ENCODE data around the gene GLI3. TPM values are rescaled to one million over a fixed set of nuclear protein-coding genes. Genes with fewer than 3 reads are reported as not detected.
A peak's percentile ranks its signal among the peaks of the same experiment; 100 is the strongest.

Gene GLI3
- total RNA-seq: under 1 TPM in 4 of 5 donors, not detected in 1; 0.10 to 0.79 (median 0.32) TPM
- total RNA-seq (2013): 0.22 TPM
- 0 to 0.79 (median 0.09) reads per million in 29 experiments for total RNA-seq

DNA sequence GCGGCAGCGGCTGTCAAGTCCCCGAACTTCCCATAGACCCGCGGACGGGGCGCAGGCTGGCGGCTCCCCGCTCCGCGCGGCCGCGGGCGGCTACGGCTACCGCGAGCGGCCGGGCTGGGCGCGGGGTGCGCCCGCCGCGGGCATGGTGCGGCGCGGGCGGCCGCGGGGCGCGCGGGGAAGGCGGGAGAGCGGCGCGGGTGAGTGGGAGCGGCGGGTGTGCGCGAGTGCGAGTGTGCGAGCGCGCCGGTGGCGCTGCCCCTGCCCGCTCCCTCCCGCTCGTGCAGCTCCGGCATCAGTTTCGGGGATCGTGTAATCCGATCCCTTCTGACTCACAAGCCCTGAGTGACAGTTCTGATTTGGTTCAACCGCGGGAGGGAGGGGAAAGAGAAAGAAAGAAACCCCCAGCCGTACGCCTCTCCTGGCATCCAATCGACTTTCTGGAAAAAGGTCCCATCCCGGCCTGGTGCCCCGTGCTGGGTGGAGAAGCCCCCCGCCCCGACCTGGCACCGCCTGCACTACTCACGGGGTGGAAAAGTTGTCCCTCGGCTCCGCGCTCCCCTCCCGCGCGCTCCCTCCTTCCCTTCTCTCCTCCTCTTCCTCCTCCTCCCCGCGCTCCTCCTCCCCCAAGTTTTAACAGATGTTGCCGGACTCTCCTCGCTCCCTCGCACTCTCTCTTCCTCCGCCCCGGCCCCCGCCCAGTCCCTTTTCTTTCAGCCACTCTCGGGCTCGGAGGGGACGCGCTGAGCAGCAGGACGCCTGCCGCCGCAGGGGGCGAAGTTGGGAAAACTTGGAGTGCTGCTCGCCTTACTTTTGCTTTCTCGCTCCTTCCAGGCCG is at the start of gene GLI3:
Gene GLI3 (minus strand): TSS at position 234 of the 835 bp plus-strand sequence. CDS start 13,956 bp downstream, outside the sequence.
- peak within 1 kb of the TSS; percentile 67 to 85 (median 71) for H3K4me3 Mint-ChIP-seq
- peak within 1 kb of the TSS; percentile 12 to 81 for H3K4me3 ChIP-seq (ENCODE audit: control insufficient read depth in 1 of 2, extremely low read depth in 1 of 2, low read length in 1 of 2)
- peaks cover 17 to 18% (median 17%) of the 10 kb centered on the region in 3 donors for H3K4me1 Mint-ChIP-seq
- H3K9me3 ChIP-seq: no peaks in the 10 kb centered on the region
- peaks cover 0 to 17% of the 10 kb centered on the region in 2 experiments for H3K4me1 ChIP-seq (ENCODE audit: control insufficient read depth in 1 of 2, extremely low read depth in 1 of 2, insufficient read depth in 2 of 2, low read length in 2 of 2)
- peak within 1 kb of the TSS in 1 of 2 donors; percentile 19 for H3K27ac Mint-ChIP-seq
- H3K27ac ChIP-seq (ENCODE audit: low read length): no peak within 1 kb of the TSS
- H3K36me3 ChIP-seq (ENCODE audit: control insufficient read depth in 2 of 2, extremely low read depth in 1 of 2, insufficient read depth in 1 of 2, low read length in 1 of 2): no peaks in the 10 kb centered on the region
- H3K36me3 Mint-ChIP-seq: no peaks in the 10 kb centered on the region
- POLR2A ChIA-PET: no interaction called here
- DNase-seq (no peak), ATAC-seq (replicated peaks in 1 of 4) (no peak)
- WGBS (ENCODE audit: insufficient coverage): under 1% methylated on average over 69 of the region's 92 CpGs
- peaks cover 47 to 63% of the 10 kb centered on the region in 2 donors for H3K27me3 Mint-ChIP-seq
- H3K27me3 ChIP-seq (replicated peaks in 1 of 2; ENCODE audit: control insufficient read depth in 2 of 2, extremely low read depth in 1 of 2, insufficient read depth in 2 of 2, low read length in 1 of 2): peaks cover 6 to 38% of the 10 kb centered on the region in 2 experiments
- H3K9me3 Mint-ChIP-seq: no peaks in the 10 kb centered on the region
- CTCF ChIA-PET: no interaction called here

DNA sequence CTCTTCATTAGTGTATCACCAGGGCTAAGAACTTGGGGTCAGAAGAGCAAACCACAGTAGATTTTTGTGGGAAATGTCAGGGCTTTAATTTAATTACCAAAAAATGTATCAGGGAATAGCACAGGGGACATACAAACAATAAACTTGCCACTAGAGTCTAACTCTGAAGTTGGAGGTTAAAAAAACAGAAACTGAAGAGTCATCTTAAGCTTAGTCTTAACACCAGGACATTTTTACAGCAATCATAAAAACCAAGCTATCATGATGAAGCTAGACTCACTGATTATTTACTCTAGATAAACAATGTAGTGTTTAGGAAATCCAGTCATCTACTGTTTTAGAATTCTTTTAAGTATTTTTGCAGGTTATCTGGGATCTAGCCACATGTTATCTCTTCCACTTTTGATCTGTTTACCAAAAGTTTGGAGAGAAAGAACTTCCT is 48.4 kb upstream of the GLI3 start:
- H3K9me3 Mint-ChIP-seq: peaks cover 0 to 6% (median 0%) of the 10 kb centered on the region in 3 donors
- no peak overlapping the region for H3K27ac Mint-ChIP-seq
- no peak overlapping the region for H3K4me3 ChIP-seq (ENCODE audit: control insufficient read depth in 1 of 2, extremely low read depth in 1 of 2, low read length in 1 of 2)
- ChIA-PET CTCF (interaction anchor here in 1 of 2 donors (0.5 kb wide), 1 partner anchor 24 kb away, joined by 4 read pairs; no protein-coding TSS in a partner anchor), POLR2A (no interaction called here)
- no peak for DNase-seq
- no peaks in the 10 kb centered on the region for H3K36me3 ChIP-seq (ENCODE audit: control insufficient read depth in 2 of 2, extremely low read depth in 1 of 2, insufficient read depth in 1 of 2, low read length in 1 of 2)
- H3K4me1 Mint-ChIP-seq: no peaks in the 10 kb centered on the region
- no peaks in the 10 kb centered on the region for H3K4me1 ChIP-seq (ENCODE audit: control insufficient read depth in 1 of 2, extremely low read depth in 1 of 2, insufficient read depth in 2 of 2, low read length in 2 of 2)
- ATAC-seq (replicated peaks in 1 of 4): no peak
- H3K4me3 Mint-ChIP-seq: no peak overlapping the region
- H3K36me3 Mint-ChIP-seq: no peaks in the 10 kb centered on the region
- H3K27ac ChIP-seq (ENCODE audit: low read length): no peak overlapping the region
- H3K27me3 ChIP-seq (replicated peaks in 1 of 2; ENCODE audit: control insufficient read depth in 2 of 2, extremely low read depth in 1 of 2, insufficient read depth in 2 of 2, low read length in 1 of 2): no peaks in the 10 kb centered on the region
- no peaks in the 10 kb centered on the region for H3K9me3 ChIP-seq
- peaks cover 0 to 3% of the 10 kb centered on the region in 2 donors for H3K27me3 Mint-ChIP-seq

DNA sequence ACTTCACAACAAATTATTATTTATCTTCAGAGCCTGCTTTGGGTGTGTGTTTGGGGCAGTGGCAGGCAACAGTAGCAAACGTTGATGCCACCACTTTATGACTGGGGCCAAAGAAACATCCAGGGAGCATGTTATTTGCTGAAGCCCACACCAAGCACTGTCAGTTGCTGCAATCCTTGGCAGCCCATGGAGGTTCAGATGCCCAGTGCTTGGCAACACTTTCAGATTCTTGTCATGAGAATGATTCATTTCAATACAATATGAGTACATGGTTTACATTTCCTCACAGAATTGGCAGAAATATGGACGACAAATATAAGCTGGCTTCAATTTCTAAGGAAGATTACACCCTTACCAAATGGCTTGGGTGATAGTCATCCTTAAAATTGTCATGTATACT is 46.5 kb upstream of the GLI3 start:
- Mint-ChIP-seq H3K27me3 (peaks cover 0 to 6% of the 10 kb centered on the region in 2 donors), H3K27ac (no peak overlapping the region), H3K4me1 (no peaks in the 10 kb centered on the region), H3K9me3 (no peaks in the 10 kb centered on the region), H3K4me3 (no peak overlapping the region), H3K36me3 (no peaks in the 10 kb centered on the region)
- DNase-seq (no peak), ATAC-seq (replicated peaks in 1 of 4) (no peak)
- POLR2A ChIA-PET: no interaction called here
- Histone ChIP-seq H3K36me3 (ENCODE audit: control insufficient read depth in 2 of 2, extremely low read depth in 1 of 2, insufficient read depth in 1 of 2, low read length in 1 of 2) (no peaks in the 10 kb centered on the region), H3K27ac (ENCODE audit: low read length) (no peak overlapping the region), H3K27me3 (replicated peaks in 1 of 2; ENCODE audit: control insufficient read depth in 2 of 2, extremely low read depth in 1 of 2, insufficient read depth in 2 of 2, low read length in 1 of 2) (no peaks in the 10 kb centered on the region), H3K4me1 (ENCODE audit: control insufficient read depth in 1 of 2, extremely low read depth in 1 of 2, insufficient read depth in 2 of 2, low read length in 2 of 2) (no peaks in the 10 kb centered on the region), H3K9me3 (no peaks in the 10 kb centered on the region), H3K4me3 (ENCODE audit: control insufficient read depth in 1 of 2, extremely low read depth in 1 of 2, low read length in 1 of 2) (no peak overlapping the region)
- CTCF ChIA-PET: interaction anchor here in 1 of 2 donors (0.6 kb wide), 1 partner anchor 311 kb away, joined by 4 read pairs; no protein-coding TSS in a partner anchor
- 83% methylated on average over 1 of the region's 2 CpGs for WGBS (ENCODE audit: insufficient coverage)

DNA sequence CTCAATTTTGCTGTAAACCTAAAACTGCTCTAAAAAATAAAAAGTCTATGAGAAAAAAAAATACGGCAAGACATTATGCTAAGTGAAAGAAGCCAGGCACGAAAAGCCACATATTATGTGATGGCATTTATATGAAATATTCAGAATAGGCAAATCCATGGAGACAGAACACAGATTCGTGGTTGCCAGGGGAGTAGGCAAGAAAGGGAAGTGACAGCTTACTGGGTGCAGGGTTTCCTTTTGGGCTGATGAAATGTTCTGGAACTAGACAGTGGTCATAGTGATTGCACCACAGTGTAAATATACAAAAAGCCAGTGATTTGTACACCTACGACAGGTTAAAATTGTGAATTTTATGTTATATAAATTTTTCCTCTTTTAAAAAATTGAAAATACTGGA is 41.3 kb upstream of the GLI3 start:
- H3K27me3 Mint-ChIP-seq: peaks cover 0 to 8% of the 10 kb centered on the region in 2 donors
- no peaks in the 10 kb centered on the region for H3K9me3 ChIP-seq
- ATAC-seq (replicated peaks in 1 of 4) (no peak), DNase-seq (no peak)
- H3K27me3 ChIP-seq (replicated peaks in 1 of 2; ENCODE audit: control insufficient read depth in 2 of 2, extremely low read depth in 1 of 2, insufficient read depth in 2 of 2, low read length in 1 of 2): no peaks in the 10 kb centered on the region
- no peak overlapping the region for H3K4me3 Mint-ChIP-seq
- ChIA-PET CTCF (no interaction called here), POLR2A (no interaction called here)
- no peaks in the 10 kb centered on the region for H3K4me1 ChIP-seq (ENCODE audit: control insufficient read depth in 1 of 2, extremely low read depth in 1 of 2, insufficient read depth in 2 of 2, low read length in 2 of 2)
- no peak overlapping the region for H3K4me3 ChIP-seq (ENCODE audit: control insufficient read depth in 1 of 2, extremely low read depth in 1 of 2, low read length in 1 of 2)
- H3K9me3 Mint-ChIP-seq: no peaks in the 10 kb centered on the region
- H3K27ac ChIP-seq (ENCODE audit: low read length): no peak overlapping the region
- H3K4me1 Mint-ChIP-seq: no peaks in the 10 kb centered on the region
- no peaks in the 10 kb centered on the region for H3K36me3 ChIP-seq (ENCODE audit: control insufficient read depth in 2 of 2, extremely low read depth in 1 of 2, insufficient read depth in 1 of 2, low read length in 1 of 2)
- WGBS (ENCODE audit: insufficient coverage): 75% methylated on average over 2 of the region's 4 CpGs
- no peaks in the 10 kb centered on the region for H3K36me3 Mint-ChIP-seq
- H3K27ac Mint-ChIP-seq: no peak overlapping the region

DNA sequence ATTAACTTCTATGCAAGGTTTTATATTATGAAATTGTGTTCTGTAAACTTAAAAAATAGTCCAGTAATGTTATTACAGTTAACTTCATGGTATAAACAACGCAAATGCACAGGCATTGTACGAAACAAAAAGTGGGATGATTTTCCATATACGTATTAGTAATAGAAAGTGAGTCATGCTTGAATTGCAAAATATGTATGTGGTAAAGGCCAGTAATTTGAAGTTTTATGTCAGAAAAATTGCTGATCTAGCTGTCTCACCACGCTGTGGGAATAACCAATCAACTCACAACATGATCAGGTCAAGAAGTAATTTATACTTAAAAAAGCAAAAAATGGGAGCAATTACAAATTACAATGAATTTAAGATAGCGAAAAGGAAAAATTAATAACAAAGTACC is 37.0 kb upstream of the GLI3 start:
- DNase-seq (no peak), ATAC-seq (replicated peaks in 1 of 4) (no peak)
- WGBS (ENCODE audit: insufficient coverage): 81% methylated on average over 3 of the region's 5 CpGs
- ChIA-PET CTCF (no interaction called here), POLR2A (no interaction called here)
- peaks cover 0 to 3% (median under 1%) of the 10 kb centered on the region in 3 donors for H3K4me1 Mint-ChIP-seq
- Histone ChIP-seq H3K36me3 (ENCODE audit: control insufficient read depth in 2 of 2, extremely low read depth in 1 of 2, insufficient read depth in 1 of 2, low read length in 1 of 2) (no peaks in the 10 kb centered on the region), H3K9me3 (no peaks in the 10 kb centered on the region), H3K27me3 (replicated peaks in 1 of 2; ENCODE audit: control insufficient read depth in 2 of 2, extremely low read depth in 1 of 2, insufficient read depth in 2 of 2, low read length in 1 of 2) (peaks cover 0 to 2% of the 10 kb centered on the region in 2 experiments), H3K27ac (ENCODE audit: low read length) (no peak overlapping the region), H3K4me1 (ENCODE audit: control insufficient read depth in 1 of 2, extremely low read depth in 1 of 2, insufficient read depth in 2 of 2, low read length in 2 of 2) (peaks cover 0 to 5% of the 10 kb centered on the region in 2 experiments), H3K4me3 (ENCODE audit: control insufficient read depth in 1 of 2, extremely low read depth in 1 of 2, low read length in 1 of 2) (no peak overlapping the region)
- no peak overlapping the region for H3K4me3 Mint-ChIP-seq
- H3K27me3 Mint-ChIP-seq: peaks cover 3 to 8% of the 10 kb centered on the region in 2 donors
- peaks cover 0 to 3% (median 0%) of the 10 kb centered on the region in 3 donors for H3K9me3 Mint-ChIP-seq
- H3K27ac Mint-ChIP-seq: no peak overlapping the region
- H3K36me3 Mint-ChIP-seq: no peaks in the 10 kb centered on the region

DNA sequence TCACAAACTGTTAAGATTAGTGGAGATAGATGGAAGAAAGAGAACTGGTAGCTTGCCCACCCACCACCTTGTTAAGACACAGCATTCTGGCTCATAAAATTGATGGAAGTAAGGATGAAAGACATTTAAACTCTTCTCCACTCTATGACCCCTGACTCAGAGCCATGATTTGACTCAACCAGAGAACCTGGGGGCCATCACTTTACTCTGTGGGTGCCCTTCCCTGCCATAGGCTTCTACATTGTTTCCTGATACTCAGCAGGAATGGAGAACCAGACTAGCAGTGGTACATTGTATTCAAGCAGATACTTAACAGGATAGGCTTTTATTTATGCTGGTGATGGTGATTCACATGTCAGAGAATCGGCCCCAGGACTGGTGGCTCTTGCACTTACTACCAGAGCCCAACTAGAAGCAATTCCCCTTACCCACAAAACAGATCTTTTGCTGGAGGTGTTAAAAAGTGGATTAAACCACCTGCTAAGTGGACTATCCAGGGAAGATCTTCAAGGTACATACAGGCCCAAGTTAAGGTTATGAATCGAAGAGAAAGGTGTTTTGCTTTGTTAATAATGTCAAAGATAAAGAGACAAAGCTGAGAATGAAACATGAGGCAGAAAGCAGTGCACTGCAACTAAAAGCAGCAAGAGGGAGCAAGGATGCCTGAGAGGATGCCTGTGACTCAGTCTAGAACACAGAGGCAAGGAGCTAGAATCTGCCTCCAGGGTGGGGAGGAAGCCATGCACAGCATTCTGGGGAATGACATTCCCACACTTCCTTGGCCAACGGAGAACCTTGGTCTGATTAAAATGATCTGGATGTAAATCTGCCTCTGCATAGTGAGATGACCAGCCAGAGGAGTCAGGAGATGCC is 36.0 kb upstream of the GLI3 start:
- DNase-seq: no peak
- Histone ChIP-seq H3K4me3 (ENCODE audit: control insufficient read depth in 1 of 2, extremely low read depth in 1 of 2, low read length in 1 of 2) (no peak overlapping the region), H3K4me1 (ENCODE audit: control insufficient read depth in 1 of 2, extremely low read depth in 1 of 2, insufficient read depth in 2 of 2, low read length in 2 of 2) (peaks cover 0 to 9% of the 10 kb centered on the region in 2 experiments), H3K36me3 (ENCODE audit: control insufficient read depth in 2 of 2, extremely low read depth in 1 of 2, insufficient read depth in 1 of 2, low read length in 1 of 2) (no peaks in the 10 kb centered on the region), H3K9me3 (no peaks in the 10 kb centered on the region), H3K27ac (ENCODE audit: low read length) (no peak overlapping the region), H3K27me3 (replicated peaks in 1 of 2; ENCODE audit: control insufficient read depth in 2 of 2, extremely low read depth in 1 of 2, insufficient read depth in 2 of 2, low read length in 1 of 2) (peaks cover 0 to 2% of the 10 kb centered on the region in 2 experiments)
- Mint-ChIP-seq H3K27ac (no peak overlapping the region), H3K36me3 (no peaks in the 10 kb centered on the region), H3K9me3 (peaks cover 0 to 6% (median 0%) of the 10 kb centered on the region in 3 donors), H3K4me3 (no peak overlapping the region), H3K4me1 (peaks cover 3 to 9% (median 5%) of the 10 kb centered on the region in 3 donors), H3K27me3 (peaks cover 3 to 8% of the 10 kb centered on the region in 2 donors)
- ATAC-seq (replicated peaks in 1 of 4): no peak
- WGBS (ENCODE audit: insufficient coverage): 50% methylated on average over 1 of the region's 3 CpGs
- ChIA-PET CTCF (no interaction called here), POLR2A (no interaction called here)

All from T-cell (primary cell).